ENCODE results near the gene SCAPER.

Gene SCAPER

DNA sequence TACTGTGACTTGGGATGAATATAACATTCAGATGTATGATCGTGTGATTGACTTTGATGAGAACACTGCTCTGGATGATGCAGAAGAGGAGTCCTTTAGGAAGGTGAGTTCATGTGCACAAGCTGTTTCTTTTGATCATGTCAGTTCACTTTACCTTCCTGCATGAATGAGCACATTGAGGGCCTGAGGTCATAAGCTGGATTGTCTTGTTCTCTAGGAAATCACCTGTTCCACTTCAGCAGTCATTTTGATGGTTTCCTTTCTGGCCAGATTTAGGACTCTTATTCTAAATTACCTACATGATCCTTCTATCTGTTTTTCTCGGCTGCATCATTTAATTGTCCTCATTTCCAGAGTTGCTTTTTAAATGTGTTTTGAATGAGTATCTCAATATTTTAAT, 30.5 kb upstream of the SCAPER start:
- Histone ChIP-seq H3K9me3 (no peaks in the 10 kb centered on the region), H3K4me1 (peaks cover 3% of the 10 kb centered on the region; the same call in 1 of the 2 replicates), H3K27me3 (no peaks in the 10 kb centered on the region), H3K36me3 (peaks cover 18% of the 10 kb centered on the region), H3K4me3 (ENCODE audit: low read depth, low read length) (no peak overlapping the region)
- DNase-seq, result no peak
- TF ChIP-seq, protein P1, sequence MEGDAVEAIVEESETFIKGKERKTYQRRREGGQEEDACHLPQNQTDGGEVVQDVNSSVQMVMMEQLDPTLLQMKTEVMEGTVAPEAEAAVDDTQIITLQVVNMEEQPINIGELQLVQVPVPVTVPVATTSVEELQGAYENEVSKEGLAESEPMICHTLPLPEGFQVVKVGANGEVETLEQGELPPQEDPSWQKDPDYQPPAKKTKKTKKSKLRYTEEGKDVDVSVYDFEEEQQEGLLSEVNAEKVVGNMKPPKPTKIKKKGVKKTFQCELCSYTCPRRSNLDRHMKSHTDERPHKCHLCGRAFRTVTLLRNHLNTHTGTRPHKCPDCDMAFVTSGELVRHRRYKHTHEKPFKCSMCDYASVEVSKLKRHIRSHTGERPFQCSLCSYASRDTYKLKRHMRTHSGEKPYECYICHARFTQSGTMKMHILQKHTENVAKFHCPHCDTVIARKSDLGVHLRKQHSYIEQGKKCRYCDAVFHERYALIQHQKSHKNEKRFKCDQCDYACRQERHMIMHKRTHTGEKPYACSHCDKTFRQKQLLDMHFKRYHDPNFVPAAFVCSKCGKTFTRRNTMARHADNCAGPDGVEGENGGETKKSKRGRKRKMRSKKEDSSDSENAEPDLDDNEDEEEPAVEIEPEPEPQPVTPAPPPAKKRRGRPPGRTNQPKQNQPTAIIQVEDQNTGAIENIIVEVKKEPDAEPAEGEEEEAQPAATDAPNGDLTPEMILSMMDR (IDR thresholded peaks at IDR 0.05; ENCODE audit: low read depth, low read length), result no peak

DNA sequence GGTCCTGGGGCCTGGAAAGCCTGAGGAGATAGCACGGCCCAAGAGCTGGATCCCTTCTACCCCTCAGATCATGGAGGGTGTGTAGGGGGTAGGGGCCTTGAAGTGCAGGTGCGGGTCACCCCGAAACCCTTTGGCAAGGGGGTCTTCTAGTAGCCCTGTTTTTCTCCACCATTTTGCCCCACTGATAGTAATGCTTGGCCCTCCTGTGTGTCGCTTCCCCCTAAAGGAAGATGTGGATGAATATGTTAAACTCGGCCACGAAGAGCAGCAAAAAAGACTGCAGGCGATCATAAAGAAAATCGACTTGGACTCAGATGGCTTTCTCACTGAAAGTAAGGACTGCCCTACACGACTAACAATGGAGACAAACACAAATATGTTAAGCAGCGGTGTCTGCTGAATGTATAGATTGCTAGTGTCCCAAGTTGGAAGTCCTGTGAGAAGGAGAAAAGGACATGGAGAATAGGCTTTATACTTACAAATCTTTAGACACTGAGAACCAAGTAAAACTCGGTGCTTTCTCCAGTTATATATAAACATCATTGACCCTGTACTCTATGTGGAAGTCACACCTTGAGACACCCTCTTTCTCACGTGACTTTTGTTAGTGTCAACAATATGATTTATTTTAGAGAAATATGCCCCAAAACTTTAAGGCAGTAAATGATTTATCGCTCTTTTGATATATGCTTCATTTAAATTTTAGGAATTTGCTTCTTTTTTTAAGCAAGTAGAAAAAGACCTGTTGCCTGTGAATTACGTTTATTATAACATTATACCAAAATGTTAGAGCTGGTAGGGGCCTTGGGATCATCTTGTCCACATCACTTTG, 27.2 kb upstream of the SCAPER start:
- Histone ChIP-seq H3K4me3 (ENCODE audit: low read depth, low read length) (peak overlapping the region; percentile 86), H3K4me1 (peaks cover 3% of the 10 kb centered on the region; the same call in 1 of the 2 replicates), H3K9me3 (no peaks in the 10 kb centered on the region), H3K27me3 (no peaks in the 10 kb centered on the region), H3K36me3 (peaks cover 12% of the 10 kb centered on the region)
- TF ChIP-seq, protein P1 (IDR thresholded peaks at IDR 0.05; ENCODE audit: low read depth, low read length), result no peak
- no peak for DNase-seq

DNA sequence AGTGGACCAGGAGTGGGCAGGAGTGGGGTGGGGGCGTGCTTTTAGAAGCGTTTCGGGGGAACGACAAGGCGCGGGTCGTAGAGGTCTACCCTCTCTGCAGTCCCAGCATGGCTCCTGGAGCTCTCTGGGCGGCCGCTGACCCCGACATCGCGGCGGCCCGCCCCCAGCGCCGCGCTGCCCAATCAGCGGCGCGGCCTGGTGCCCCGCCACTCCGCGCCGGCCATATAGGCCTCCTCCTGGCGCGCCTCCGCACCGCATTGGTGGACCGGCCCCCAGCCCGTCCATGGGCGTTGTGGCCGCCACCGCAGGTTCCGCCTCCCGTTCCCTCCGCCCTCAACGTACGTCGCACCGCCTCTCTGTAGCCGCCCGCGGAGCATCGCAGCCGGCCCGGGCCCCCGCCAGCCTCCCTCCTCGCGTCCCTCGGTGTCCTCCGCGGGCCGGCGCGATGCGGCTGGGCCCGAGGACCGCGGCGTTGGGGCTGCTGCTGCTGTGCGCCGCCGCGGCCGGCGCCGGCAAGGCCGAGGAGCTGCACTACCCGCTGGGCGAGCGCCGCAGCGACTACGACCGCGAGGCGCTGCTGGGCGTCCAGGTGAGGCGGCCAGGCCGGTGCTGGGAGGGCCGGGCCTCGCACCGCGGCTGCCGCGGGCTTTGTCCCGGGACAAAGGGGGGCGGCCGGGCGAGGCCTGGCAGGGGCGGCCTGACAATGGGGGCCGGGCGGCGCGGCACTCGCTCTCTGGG, 26.4 kb upstream of the SCAPER start, which contains the start of gene RCN2:
Gene RCN2, plus strand, starts transcription at position 353 of the 738 bp plus-strand sequence. Its CDS starts 93 bp downstream, at position 446.
- Histone ChIP-seq H3K36me3 (peaks cover 11% of the 10 kb centered on the region), H3K4me1 (peaks cover 3% of the 10 kb centered on the region; the same call in 1 of the 2 replicates), H3K9me3 (no peaks in the 10 kb centered on the region), H3K27me3 (no peaks in the 10 kb centered on the region), H3K4me3 (ENCODE audit: low read depth, low read length) (peak within 1 kb of the TSS; percentile 86)
- TF ChIP-seq, protein P1 (IDR thresholded peaks at IDR 0.05; ENCODE audit: low read depth, low read length), result no peak
- DNase-seq, result peak; percentile 97

DNA sequence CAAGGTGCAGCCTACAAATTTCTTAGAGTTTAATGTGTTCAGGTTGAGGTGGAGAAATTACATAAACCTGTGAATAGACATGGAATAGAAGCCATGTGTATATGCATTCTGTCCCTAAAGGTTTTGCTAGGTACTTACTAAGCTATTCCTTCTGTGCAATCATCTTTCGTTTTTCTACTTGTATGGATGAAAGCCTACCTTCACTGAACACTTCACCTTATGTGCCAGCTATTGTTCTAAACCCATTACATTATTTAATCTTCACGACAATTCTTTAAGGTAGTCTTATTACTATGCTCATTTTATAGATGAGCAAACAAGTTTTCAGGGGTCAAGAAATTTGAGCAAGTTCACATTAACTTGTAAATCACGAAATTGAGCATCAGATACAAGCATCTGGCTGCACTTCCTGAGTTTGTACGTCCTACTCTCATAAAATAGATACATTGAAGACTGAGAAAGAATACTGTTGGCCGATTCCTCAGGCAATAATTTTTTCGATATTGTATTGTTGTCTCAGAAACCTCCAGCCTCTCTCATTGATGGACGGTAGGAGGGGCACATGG, 25.8 kb upstream of the SCAPER start:
- DNase-seq, result no peak
- Histone ChIP-seq H3K9me3 (no peaks in the 10 kb centered on the region), H3K4me1 (peaks cover 3% of the 10 kb centered on the region; the same call in 1 of the 2 replicates), H3K27me3 (no peaks in the 10 kb centered on the region), H3K4me3 (ENCODE audit: low read depth, low read length) (peak overlapping the region; percentile 67), H3K36me3 (peaks cover 8% of the 10 kb centered on the region)
- TF ChIP-seq, protein P1 (IDR thresholded peaks at IDR 0.05; ENCODE audit: low read depth, low read length), result no peak

DNA sequence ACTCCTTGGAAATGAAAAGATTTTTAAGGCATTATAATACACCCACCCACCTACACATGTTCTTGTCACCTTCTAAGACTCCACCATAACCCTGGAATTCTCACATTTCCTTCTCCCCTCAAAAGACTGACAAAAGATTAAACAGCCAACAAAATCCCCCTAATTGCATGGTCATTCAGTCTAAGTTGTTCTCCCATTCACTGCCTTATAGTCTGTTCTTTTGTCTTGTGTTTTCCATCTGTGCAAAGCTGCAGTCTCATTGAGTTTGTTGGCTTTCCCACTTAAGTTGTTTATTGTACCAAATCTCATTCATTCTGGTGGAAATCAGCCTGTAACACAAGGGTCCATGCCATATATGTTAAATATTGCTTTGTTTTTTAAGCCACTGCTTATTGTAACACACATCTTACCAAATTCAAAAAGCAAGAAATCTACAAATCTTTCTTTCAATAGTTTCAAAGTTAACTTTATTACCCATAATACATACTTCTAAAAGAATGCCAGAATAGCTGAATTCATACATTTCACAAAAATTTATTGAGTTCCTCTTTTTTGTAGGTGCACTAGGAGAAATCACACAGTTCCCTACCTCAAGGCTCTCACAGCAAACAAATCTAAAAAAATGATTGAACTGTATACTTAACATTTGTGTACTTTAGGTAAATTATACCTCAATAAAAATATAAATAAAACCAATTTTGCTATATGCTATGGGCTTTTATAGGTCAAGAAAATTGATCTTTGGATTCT, 24.0 kb upstream of the SCAPER start:
- TF ChIP-seq, protein P1 (IDR thresholded peaks at IDR 0.05; ENCODE audit: low read depth, low read length), result no peak
- Histone ChIP-seq H3K36me3 (no peaks in the 10 kb centered on the region; the same call in 1 of the 2 replicates), H3K4me3 (ENCODE audit: low read depth, low read length) (no peak overlapping the region), H3K9me3 (no peaks in the 10 kb centered on the region), H3K4me1 (peaks cover 3% of the 10 kb centered on the region; the same call in 1 of the 2 replicates), H3K27me3 (no peaks in the 10 kb centered on the region)
- DNase-seq, result no peak

Measured in BE2C (cell line).